HCT116 (cell line): Measurements from ENCODE around the gene EPHX1.

Experiments used
- EZH2phosphoT487 ChIP-seq: fragments of 200-600 bp; IDR thresholded peaks from 2 replicates; pipeline ENCODE4 v1.6.1; 2018; ENCODE audit warnings: antibody characterized with exemption, borderline replicate concordance
- POLR2AphosphoS5 ChIP-seq: IDR thresholded peaks from 2 replicates; pipeline ENCODE4 v1.6.1; 2011; ENCODE audit warnings: mild to moderate bottlenecking, low read depth, low read length, moderate library complexity

GRCh38 chr1:225818229-225818628 lies 8.3 kb downstream of the EPHX1 start:
- no peak for TF ChIP-seq EZH2phosphoT487
- no peak for TF ChIP-seq POLR2AphosphoS5
